ENCODE data around the gene ZBTB7C. TPM values are rescaled to one million over a fixed set of nuclear protein-coding genes. Genes with fewer than 3 reads are reported as not detected.

ZBTB7C gene
- polyA plus RNA-seq, 1 of the 3 experiments (the other 2 are of a cell fraction): 0.05 TPM

- no peak for TF ChIP-seq REST (IDR thresholded peaks at IDR 0.05; ENCODE audit: low read depth, low read length)
- no peak for TF ChIP-seq RAD21 (IDR thresholded peaks at IDR 0.05; ENCODE audit: low read length)
- TF ChIP-seq TEAD4 (IDR thresholded peaks at IDR 0.05; ENCODE audit: borderline replicate concordance, insufficient read depth): no peak
- no peak for TF ChIP-seq RFX5 (IDR thresholded peaks at IDR 0.05; ENCODE audit: low read length)
- no peak for TF ChIP-seq TCF12 (IDR thresholded peaks at IDR 0.05)
These were observed 336.6 kb downstream of the ZBTB7C start (continued) for GRCh38 chr18:48072428-48073204.

- H3K27ac ChIP-seq (ENCODE audit: low read depth in 2 of 2, low read length in 1 of 2): peak overlapping the region in 1 of 2 experiments; percentile 99; a peak in 2 of 4 replicates
- H3K9me3 ChIP-seq: no peaks in the 10 kb centered on the region
- CTCF ChIA-PET: interaction anchor here (1.5 kb wide), 1 partner anchor 38 kb away, joined by 4 read pairs; no protein-coding TSS in a partner anchor
- no peaks in the 10 kb centered on the region for H4K20me1 ChIP-seq (ENCODE audit: insufficient read depth)
- H3K27me3 ChIP-seq (ENCODE audit: insufficient read depth): no peaks in the 10 kb centered on the region
- WGBS (ENCODE audit: low lambda C conversion rate): 69% methylated on average over 7 of the region's 11 CpGs
- POLR2A ChIA-PET: no interaction called here
- no peak overlapping the region for H3K4me3 ChIP-seq (ENCODE audit: low read depth in 2 of 2, low read length in 1 of 2)
- H3K36me3 ChIP-seq (replicated peaks in 1 of 2; ENCODE audit: control insufficient read depth in 1 of 2, insufficient read depth in 2 of 2, low read length in 1 of 2): no peaks in the 10 kb centered on the region
- H3K9me2 ChIP-seq: no peaks in the 10 kb centered on the region
- no peak overlapping the region for H3K9ac ChIP-seq
- no peak for DNase-seq
- TF ChIP-seq FOXJ3 (CRISPR knock-in tag; IDR thresholded peaks at IDR 0.05) (no peak), YY1 (IDR thresholded peaks at IDR 0.05; ENCODE audit: low read depth) (no peak), CHD2 (IDR thresholded peaks at IDR 0.05; ENCODE audit: low read length, partially characterized antibody) (no peak), GABPA (IDR thresholded peaks at IDR 0.05; ENCODE audit: low read depth) (no peak), POLR2AphosphoS5 (IDR thresholded peaks at IDR 0.05; ENCODE audit: low read depth, low read length) (no peak), ELF1 (IDR thresholded peaks at IDR 0.05) (no peak), TEAD4 (IDR thresholded peaks at IDR 0.05; ENCODE audit: borderline replicate concordance, insufficient read depth) (no peak), TAF1 (IDR thresholded peaks at IDR 0.05; ENCODE audit: borderline replicate concordance, low read depth, low read length) (no peak), PBX3 (IDR thresholded peaks at IDR 0.05) (no peak), EP300 (IDR thresholded peaks at IDR 0.05; ENCODE audit: borderline replicate concordance in 1 of 2, low read depth in 1 of 2, low read length in 1 of 2) (no peak)
- no peaks in the 10 kb centered on the region for H3K79me2 ChIP-seq (ENCODE audit: insufficient read depth)
- no peak overlapping the region for H2AFZ ChIP-seq (ENCODE audit: low read depth)
- no peaks in the 10 kb centered on the region for H3F3A ChIP-seq (replicated peaks; ENCODE audit: insufficient read depth)
- H3K4me1 ChIP-seq (ENCODE audit: control insufficient read depth in 1 of 2, insufficient read depth in 2 of 2, low read depth in 1 of 2, low read length in 1 of 2): peaks cover 8 to 64% of the 10 kb centered on the region in 2 experiments; a peak in 3 of 4 replicates
- no peak overlapping the region for H3K4me2 ChIP-seq
These were observed 340.2 kb downstream of the ZBTB7C start for GRCh38 chr18:48068916-48069445.

All from SK-N-SH (cell line).